ENCODE results near the gene CFAP54. TPM values are rescaled to one million over a fixed set of nuclear protein-coding genes. Genes with fewer than 3 reads are reported as not detected.

The CFAP54 gene
- total and polyA plus RNA-seq, 2 experiments from 2014 or later: 0.07 to 0.76 TPM

GRCh38 chr12:96862326-96862725, 372.9 kb downstream of the CFAP54 start:
- H3K9me3 Mint-ChIP-seq: peaks cover 6% of the 10 kb centered on the region; the same call in 2 of the 3 replicates
- H3K27ac Mint-ChIP-seq: 0 out of 2 replicates have a peak overlapping the region, but pooled peaks have one; percentile 5
- H3K4me3 ChIP-seq: no peak overlapping the region
- no peaks in the 10 kb centered on the region for H3K79me2 ChIP-seq (replicated peaks; ENCODE audit: insufficient read depth)
- peaks cover 8% of the 10 kb centered on the region; the same call in 2 of the 3 replicates for H3K4me1 Mint-ChIP-seq
- peaks cover 10% of the 10 kb centered on the region; the same call in 1 of the 2 replicates for H3K4me1 ChIP-seq (ENCODE audit: insufficient read depth)
- H3K27me3 ChIP-seq (ENCODE audit: insufficient read depth): no peaks in the 10 kb centered on the region
- no peak overlapping the region; the same call in 1 of the 2 replicates for H2AFZ ChIP-seq
- DNase-seq (ENCODE audit: low spot score) (peak; percentile 11), ATAC-seq (no peak)
- peaks cover 7% of the 10 kb centered on the region for H3K9me2 ChIP-seq (ENCODE audit: insufficient read depth)
- no peaks in the 10 kb centered on the region for H4K20me1 ChIP-seq (replicated peaks; ENCODE audit: insufficient read depth)
- no peaks in the 10 kb centered on the region for H3K27me3 Mint-ChIP-seq (ENCODE audit: insufficient read depth, low read depth, poor library complexity)
- H3K36me3 ChIP-seq (ENCODE audit: insufficient read depth): no peaks in the 10 kb centered on the region
- no peak overlapping the region for H3K4me3 Mint-ChIP-seq
- TF ChIP-seq ZNF331 (CRISPR knock-in tag; IDR thresholded peaks at IDR 0.05; ENCODE audit: low read depth) (no peak), CTCF (conservative IDR thresholded peaks at IDR 0.05; ENCODE audit: low read depth in 2 of 2) (no peak), ETS1 (IDR thresholded peaks at IDR 0.05) (no peak), CREB1 (CRISPR knock-in tag; IDR thresholded peaks at IDR 0.05; ENCODE audit: low read depth) (no peak), ZNF462 (CRISPR knock-in tag; IDR thresholded peaks at IDR 0.05) (no peak), EZH2 (IDR thresholded peaks at IDR 0.05; ENCODE audit: low read depth, unreplicated experiment) (no peak), JUNB (IDR thresholded peaks at IDR 0.05; ENCODE audit: unreplicated experiment) (no peak), EZH2phosphoT487 (IDR thresholded peaks at IDR 0.05; ENCODE audit: unreplicated experiment) (no peak), ZNF114 (CRISPR knock-in tag; IDR thresholded peaks at IDR 0.05) (no peak), STAT1 (IDR thresholded peaks at IDR 0.05; ENCODE audit: unreplicated experiment) (no peak), NANOG (IDR thresholded peaks at IDR 0.05; ENCODE audit: borderline replicate concordance) (no peak), POLR2AphosphoS5 (IDR thresholded peaks at IDR 0.05; ENCODE audit: low read depth) (no peak), REST (IDR thresholded peaks at IDR 0.05; ENCODE audit: unreplicated experiment) (no peak)
- no peaks in the 10 kb centered on the region for H3F3A ChIP-seq (replicated peaks; ENCODE audit: low read depth)
- peaks cover 3% of the 10 kb centered on the region; the same call in 2 of the 3 replicates for H3K36me3 Mint-ChIP-seq (ENCODE audit: low read depth)
- H3K4me2 ChIP-seq: no peak overlapping the region
- no peak overlapping the region for H3K27ac ChIP-seq (ENCODE audit: low read depth)
